Activated B cell treated with CpG ODN at 0.5 μM for 24 hours (primary cell): ENCODE results near the gene ACOT12. TPM values are rescaled to one million over a fixed set of nuclear protein-coding genes. Genes with fewer than 3 reads are reported as not detected.

Experiments
- ATAC-seq: fragments of 200-7000 bp; cut with Tn5 transposase; one replicate; pipeline ENCODE4 v1.10.0; 2021; ENCODE audit warnings: low read depth, mild to moderate bottlenecking, moderate library complexity
- CTCF ChIA-PET: fragments of 350-600 bp; sonication (Branson Sonifier 250); formaldehyde crosslinking; loops from one replicate; lab custom pipeline; 2021; ENCODE audit warnings: antibody characterized with exemption; lab: Charles Lee
- POLR2A ChIA-PET: fragments of 350-600 bp; sonication (Branson Sonifier 250); formaldehyde crosslinking; loops from one replicate; lab custom pipeline; 2021; ENCODE audit warnings: antibody characterized with exemption; lab: Charles Lee
- DNase-seq: peaks from one replicate; pipeline ENCODE4 v3.0.0; 2022
- H3K27ac Mint-ChIP-seq: one replicate; pipeline ENCODE4 v1.8.0; 2020; ENCODE audit warnings: mixed read lengths
- H3K27me3 Mint-ChIP-seq: one replicate; pipeline ENCODE4 v1.8.0; 2021; ENCODE audit warnings: mixed read lengths
- H3K36me3 Mint-ChIP-seq: one replicate; pipeline ENCODE4 v1.8.0; 2021; ENCODE audit warnings: low read depth, mixed read lengths
- H3K4me1 Mint-ChIP-seq: one replicate; pipeline ENCODE4 v1.8.0; 2021; ENCODE audit warnings: mixed read lengths
- H3K4me3 Mint-ChIP-seq: one replicate; pipeline ENCODE4 v1.8.0; 2020; ENCODE audit warnings: mild to moderate bottlenecking, mixed read lengths
- H3K9me3 Mint-ChIP-seq: one replicate; pipeline ENCODE4 v1.8.0; 2020; ENCODE audit warnings: mixed read lengths
- intact Hi-C: fragments of 100-400 bp; cut with micrococcal nuclease; formaldehyde crosslinking; loops from one replicate; pipeline ENCODE4 v1.15.1; 2024
- total RNA-seq: library from RNA; stranded (reverse); gene quantifications from 2 replicates; pipeline ENCODE4 v1.2.3, GENCODE V29; 2022
- TF ChIP-seq, protein P1 (sequence below): fragments of 200-600 bp; IDR thresholded peaks from one replicate; pipeline ENCODE4 v1.8.0; 2022; ENCODE audit warnings: antibody characterized with exemption, mild to moderate bottlenecking

The ACOT12 gene
- total RNA-seq, result not detected in 2 replicates

DNA sequence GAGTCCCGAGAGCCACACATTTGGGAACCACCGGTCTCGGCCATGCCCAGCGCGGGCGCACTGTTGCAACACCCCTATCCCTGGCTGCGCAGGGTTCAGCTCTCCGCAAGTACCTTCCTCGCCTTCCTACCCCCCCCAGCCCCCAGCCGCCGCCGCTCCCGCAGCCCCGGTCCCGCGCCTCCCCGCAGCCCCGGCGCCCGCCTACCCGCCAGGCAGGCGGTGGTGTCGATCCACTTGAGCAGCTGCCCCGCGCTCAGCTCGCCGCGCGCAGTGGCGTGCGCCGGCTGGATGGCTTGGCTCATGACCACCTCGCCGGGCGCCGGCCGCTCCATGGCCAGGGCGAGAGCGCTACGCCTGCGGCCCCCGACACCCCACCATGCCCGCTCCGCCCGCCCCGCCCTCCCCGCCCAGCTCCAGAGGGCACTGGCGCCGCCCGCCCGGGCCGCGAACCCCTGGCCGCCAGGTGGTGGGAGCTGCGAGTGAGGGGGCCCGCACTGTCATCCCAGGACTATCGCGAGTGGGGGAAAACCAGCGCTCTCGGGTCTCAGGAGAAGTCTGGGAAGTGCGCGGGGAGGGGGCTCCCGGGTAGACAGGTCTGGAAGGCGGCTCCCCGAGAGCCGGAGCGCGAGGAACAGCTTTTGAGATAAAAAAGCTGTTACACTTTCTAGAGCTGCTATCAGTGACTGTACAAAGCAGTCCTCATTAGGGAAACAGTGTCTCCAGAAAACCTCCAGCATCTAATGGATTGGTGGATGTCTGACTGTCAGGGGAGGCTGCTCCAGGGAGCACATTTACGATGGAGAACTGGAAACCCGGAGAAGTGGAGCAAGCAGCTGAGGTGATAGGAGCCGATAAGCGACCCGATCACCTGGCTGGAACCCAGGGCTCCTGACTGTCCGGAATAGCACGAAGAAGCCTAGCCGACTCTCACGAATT is at the start of gene ACOT12:
TSS of gene ACOT12 (minus strand) at position 352 of the 936 bp plus-strand sequence. CDS start at position 332, 20 bp downstream.
- DNase-seq, result no peak
- ChIA-PET CTCF (no interaction called here), POLR2A (no interaction called here)
- peaks cover 42% of the 10 kb centered on the region for H3K27me3 Mint-ChIP-seq
- peaks cover 4% of the 10 kb centered on the region for H3K9me3 Mint-ChIP-seq
- TF ChIP-seq, protein P1, sequence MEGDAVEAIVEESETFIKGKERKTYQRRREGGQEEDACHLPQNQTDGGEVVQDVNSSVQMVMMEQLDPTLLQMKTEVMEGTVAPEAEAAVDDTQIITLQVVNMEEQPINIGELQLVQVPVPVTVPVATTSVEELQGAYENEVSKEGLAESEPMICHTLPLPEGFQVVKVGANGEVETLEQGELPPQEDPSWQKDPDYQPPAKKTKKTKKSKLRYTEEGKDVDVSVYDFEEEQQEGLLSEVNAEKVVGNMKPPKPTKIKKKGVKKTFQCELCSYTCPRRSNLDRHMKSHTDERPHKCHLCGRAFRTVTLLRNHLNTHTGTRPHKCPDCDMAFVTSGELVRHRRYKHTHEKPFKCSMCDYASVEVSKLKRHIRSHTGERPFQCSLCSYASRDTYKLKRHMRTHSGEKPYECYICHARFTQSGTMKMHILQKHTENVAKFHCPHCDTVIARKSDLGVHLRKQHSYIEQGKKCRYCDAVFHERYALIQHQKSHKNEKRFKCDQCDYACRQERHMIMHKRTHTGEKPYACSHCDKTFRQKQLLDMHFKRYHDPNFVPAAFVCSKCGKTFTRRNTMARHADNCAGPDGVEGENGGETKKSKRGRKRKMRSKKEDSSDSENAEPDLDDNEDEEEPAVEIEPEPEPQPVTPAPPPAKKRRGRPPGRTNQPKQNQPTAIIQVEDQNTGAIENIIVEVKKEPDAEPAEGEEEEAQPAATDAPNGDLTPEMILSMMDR, result no peak
- intact Hi-C loops, result no loop called here
- no peaks in the 10 kb centered on the region for H3K36me3 Mint-ChIP-seq
- H3K4me1 Mint-ChIP-seq, result peaks cover 9% of the 10 kb centered on the region
- H3K27ac Mint-ChIP-seq, result no peak within 1 kb of the TSS
- ATAC-seq, result no peak
- no peak within 1 kb of the TSS for H3K4me3 Mint-ChIP-seq

DNA sequence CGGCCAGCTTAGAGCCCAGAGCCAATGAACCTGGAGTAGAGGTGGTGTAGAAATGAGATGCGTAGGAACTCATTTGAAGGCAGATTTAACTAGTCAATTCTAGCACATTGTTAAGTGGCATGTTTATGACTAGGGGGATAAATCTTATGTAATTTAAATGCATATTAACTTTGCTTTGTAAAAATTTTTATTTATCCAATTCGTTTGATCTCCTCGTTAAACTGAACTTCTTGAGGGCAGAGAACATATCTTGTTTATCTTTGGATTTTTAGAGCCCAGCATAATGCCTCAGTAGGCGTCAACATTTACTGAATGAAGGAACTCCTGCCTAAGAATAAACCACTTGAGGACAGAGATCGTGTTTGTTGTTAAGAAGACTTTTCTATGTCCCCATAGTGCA is 41.1 kb upstream of the ACOT12 start:
- intact Hi-C loops, result no loop called here

GRCh38 chr5:81429985-81430384 is 36.1 kb upstream of the ACOT12 start:
- Mint-ChIP-seq H3K27ac (no peak overlapping the region), H3K9me3 (no peaks in the 10 kb centered on the region), H3K36me3 (peaks cover 26% of the 10 kb centered on the region), H3K4me3 (no peak overlapping the region), H3K27me3 (no peaks in the 10 kb centered on the region), H3K4me1 (peaks cover 2% of the 10 kb centered on the region)
- ChIA-PET POLR2A (no interaction called here), CTCF (no interaction called here)
- DNase-seq, result no peak
- intact Hi-C loops, result loop anchor here (5.0 kb wide), 3 partner anchors 77 to 422 kb away; no protein-coding TSS in a partner anchor
- TF ChIP-seq, protein P1, result no peak
- ATAC-seq, result no peak

More for the DNA sequence above, 41.1 kb upstream of the ACOT12 start:
- H3K27me3 Mint-ChIP-seq, result no peaks in the 10 kb centered on the region
- ATAC-seq (no peak), DNase-seq (no peak)
- POLR2A ChIA-PET, result no interaction called here
- no peaks in the 10 kb centered on the region for H3K9me3 Mint-ChIP-seq
- no peak overlapping the region for H3K4me3 Mint-ChIP-seq
- no peak overlapping the region for H3K27ac Mint-ChIP-seq
- H3K36me3 Mint-ChIP-seq, result peaks cover 26% of the 10 kb centered on the region
- H3K4me1 Mint-ChIP-seq, result no peaks in the 10 kb centered on the region
- TF ChIP-seq, protein P1, result no peak
- CTCF ChIA-PET, result no interaction called here

- no peak for ATAC-seq
- H3K27ac Mint-ChIP-seq, result no peak overlapping the region
- H3K36me3 Mint-ChIP-seq, result peaks cover 20% of the 10 kb centered on the region
- intact Hi-C loops, result loop anchor here (5.0 kb wide), 3 partner anchors 78 to 423 kb away; no protein-coding TSS in a partner anchor
- TF ChIP-seq, protein P1, result no peak
- ChIA-PET CTCF (interaction anchor here (0.9 to 1.0 kb wide), 2 partner anchors 796 to 797 kb away, joined by 3 to 4 read pairs; no protein-coding TSS in a partner anchor), POLR2A (no interaction called here)
- no peaks in the 10 kb centered on the region for H3K27me3 Mint-ChIP-seq
- peaks cover 2% of the 10 kb centered on the region for H3K4me1 Mint-ChIP-seq
- no peaks in the 10 kb centered on the region for H3K9me3 Mint-ChIP-seq
- no peak overlapping the region for H3K4me3 Mint-ChIP-seq
- no peak for DNase-seq
Observed at GRCh38 chr5:81429363-81429762, 35.4 kb upstream of the ACOT12 start.

GRCh38 chr5:81428861-81429260 is 34.9 kb upstream of the ACOT12 start:
- Mint-ChIP-seq H3K27ac (no peak overlapping the region), H3K4me1 (peaks cover 2% of the 10 kb centered on the region), H3K36me3 (peaks cover 17% of the 10 kb centered on the region), H3K9me3 (no peaks in the 10 kb centered on the region), H3K4me3 (no peak overlapping the region), H3K27me3 (no peaks in the 10 kb centered on the region)
- CTCF ChIA-PET, result interaction anchor here (0.9 to 1.4 kb wide), 3 partner anchors 410 to 797 kb away, joined by 3 to 4 read pairs (median 4); no protein-coding TSS in a partner anchor
- intact Hi-C loops, result loop anchor here (5.0 kb wide), 3 partner anchors 78 to 423 kb away; no protein-coding TSS in a partner anchor
- TF ChIP-seq, protein P1, result no peak
- DNase-seq (no peak), ATAC-seq (no peak)
- POLR2A ChIA-PET, result no interaction called here
